GM19035 (cell line): ENCODE results near the gene EXD3.

Experiments
- ATAC-seq: cut with Tn5 transposase; IDR thresholded peaks from one replicate; pipeline ENCODE4 v1.9.1; 2021; ENCODE audit not compliant: unreplicated experiment

The EXD3 gene

GRCh38 chr9:137309368-137310188 is 113.4 kb downstream of the EXD3 start:
- ATAC-seq = no peak

GRCh38 chr9:137308057-137308619 is 114.8 kb downstream of the EXD3 start:
- ATAC-seq = no peak

GRCh38 chr9:137307255-137308056 is 115.5 kb downstream of the EXD3 start:
- ATAC-seq = no peak

- ATAC-seq = no peak
These were observed 116.1 kb downstream of the EXD3 start for GRCh38 chr9:137306850-137307254.

- no peak for ATAC-seq
These were observed 116.7 kb downstream of the EXD3 start for GRCh38 chr9:137306066-137306849.

GRCh38 chr9:137305798-137306065 is 117.2 kb downstream of the EXD3 start:
- ATAC-seq = no peak

GRCh38 chr9:137305060-137305797 is 117.7 kb downstream of the EXD3 start:
- no peak for ATAC-seq

GRCh38 chr9:137304383-137305059 is 118.4 kb downstream of the EXD3 start:
- no peak for ATAC-seq

- no peak for ATAC-seq
These were observed 119.0 kb downstream of the EXD3 start for GRCh38 chr9:137303893-137304382.

GRCh38 chr9:137303151-137303892 is 119.6 kb downstream of the EXD3 start:
- no peak for ATAC-seq

GRCh38 chr9:137302449-137303150 is 120.4 kb downstream of the EXD3 start:
- peak; percentile 45 for ATAC-seq

- peak; percentile 68 for ATAC-seq
These were observed 120.9 kb downstream of the EXD3 start, which contains the start of gene NRARP for GRCh38 chr9:137302118-137302448. Gene NRARP (minus strand): TSS chr9:137302271. CDS start chr9:137301928, 343 bp downstream.

- ATAC-seq = peak; percentile 3
These were observed 121.6 kb downstream of the EXD3 start for GRCh38 chr9:137301081-137301947.

GRCh38 chr9:137300567-137301080 is 122.3 kb downstream of the EXD3 start:
- no peak for ATAC-seq

- no peak for ATAC-seq
These were observed 123.0 kb downstream of the EXD3 start for GRCh38 chr9:137299938-137300337.

GRCh38 chr9:137299203-137299565 is 123.8 kb downstream of the EXD3 start:
- no peak for ATAC-seq

GRCh38 chr9:137298401-137299202 is 124.4 kb downstream of the EXD3 start:
- ATAC-seq = no peak
